ENCODE measurements around the gene SEMA6B. TPM values are rescaled to one million over a fixed set of nuclear protein-coding genes. Genes with fewer than 3 reads are reported as not detected.

The SEMA6B gene
- total RNA-seq, 2 donors from 2014 or later: 28.9 to 67.8 TPM

DNA sequence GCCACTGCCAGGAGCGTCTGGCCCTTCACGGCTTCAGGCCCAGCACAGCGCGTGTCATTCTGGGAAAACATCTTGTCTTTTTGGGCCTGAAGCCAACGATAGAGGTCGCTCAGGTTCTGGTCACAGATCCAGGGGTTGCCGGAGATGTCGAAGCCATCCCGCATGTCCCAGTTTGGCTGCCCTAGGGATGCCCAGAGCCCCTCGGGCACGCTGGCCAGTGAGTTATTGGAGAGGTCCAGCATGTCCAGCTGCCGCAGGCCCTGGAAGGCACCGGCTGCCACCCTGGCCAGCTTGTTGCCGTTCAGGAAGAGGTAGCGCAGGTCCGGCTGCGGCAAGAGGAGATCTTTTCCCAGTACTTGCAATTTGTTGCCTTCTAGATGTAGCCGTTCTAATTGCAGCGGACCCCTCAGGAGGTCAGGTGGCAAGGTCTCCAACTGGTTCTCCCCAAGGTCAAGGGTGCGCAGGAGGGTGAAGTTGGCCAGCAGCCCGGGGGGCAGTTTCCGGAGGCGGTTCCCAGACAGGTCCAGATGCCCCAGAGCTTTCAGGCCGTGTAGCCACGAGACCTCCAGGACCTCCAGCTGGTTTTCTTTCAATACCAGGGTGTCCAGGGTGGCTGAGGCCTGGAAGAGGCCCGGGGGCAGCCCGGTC, 21.4 kb downstream of the SEMA6B start:
- peaks cover 6% of the 10 kb centered on the region for H3K4me1 Mint-ChIP-seq
- no peak overlapping the region for H3K9ac ChIP-seq (ENCODE audit: extremely low read depth, low read length, poor library complexity, severe bottlenecking)
- H3K4me1 ChIP-seq (ENCODE audit: control insufficient read depth, insufficient read depth, low read length): peaks cover 3% of the 10 kb centered on the region
- no peak overlapping the region for H3K4me3 ChIP-seq (ENCODE audit: low read length)
- no peak overlapping the region for H3K27ac ChIP-seq (ENCODE audit: low read depth, low read length)
- WGBS, 2 experiments (ENCODE audit: insufficient coverage in 1 of 2, insufficient read length in 1 of 2): 85 to 90% methylated on average over 24 to 27 of the region's 27 CpGs
- no peak overlapping the region for H3K4me3 Mint-ChIP-seq
- no peaks in the 10 kb centered on the region for H3K36me3 ChIP-seq (ENCODE audit: control insufficient read depth, insufficient read depth, low read length)
- H3K27me3 Mint-ChIP-seq (ENCODE audit: insufficient read depth): peaks cover 17% of the 10 kb centered on the region
- peaks cover 17% of the 10 kb centered on the region for H3K27me3 ChIP-seq (ENCODE audit: control insufficient read depth, insufficient read depth, low read length, poor library complexity, severe bottlenecking)
- H3K9me3 ChIP-seq (ENCODE audit: control insufficient read depth, low read length): peaks cover 6% of the 10 kb centered on the region
- H3K36me3 Mint-ChIP-seq (ENCODE audit: low read depth): no peaks in the 10 kb centered on the region
- peak; percentile 30 for TF ChIP-seq CTCF (conservative IDR thresholded peaks at IDR 0.05)
- H3K9me3 Mint-ChIP-seq: peaks cover 4% of the 10 kb centered on the region
- H3K27ac Mint-ChIP-seq: no peak overlapping the region
- DNase-seq: peak; percentile 77

DNA sequence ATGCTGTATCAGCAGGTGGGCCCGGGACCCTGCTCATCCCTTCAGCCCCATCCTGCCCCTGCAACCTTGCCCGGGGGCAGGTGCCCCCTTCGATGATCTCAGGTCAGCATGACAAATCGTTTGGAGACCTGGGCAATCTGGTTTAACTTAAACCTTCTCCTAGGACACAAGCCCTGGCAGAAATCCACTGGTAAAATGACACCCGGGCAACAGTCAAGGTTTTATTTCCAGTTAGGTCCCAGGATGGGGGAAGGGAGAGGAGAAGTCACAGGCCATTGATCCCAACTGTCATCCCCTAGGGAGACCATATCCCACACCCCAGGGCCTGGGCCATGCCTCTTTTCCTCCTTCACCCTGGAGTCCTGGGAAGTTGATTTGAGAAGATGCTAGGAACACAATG, 22.7 kb downstream of the SEMA6B start:
- DNase-seq: no peak
- Histone ChIP-seq H3K27me3 (ENCODE audit: control insufficient read depth, insufficient read depth, low read length, poor library complexity, severe bottlenecking) (peaks cover 17% of the 10 kb centered on the region), H3K9me3 (ENCODE audit: control insufficient read depth, low read length) (peaks cover 6% of the 10 kb centered on the region), H3K36me3 (ENCODE audit: control insufficient read depth, insufficient read depth, low read length) (no peaks in the 10 kb centered on the region), H3K27ac (ENCODE audit: low read depth, low read length) (no peak overlapping the region), H3K4me3 (ENCODE audit: low read length) (no peak overlapping the region), H3K4me1 (ENCODE audit: control insufficient read depth, insufficient read depth, low read length) (peaks cover 3% of the 10 kb centered on the region), H3K9ac (ENCODE audit: extremely low read depth, low read length, poor library complexity, severe bottlenecking) (no peak overlapping the region)
- H3K27me3 Mint-ChIP-seq (ENCODE audit: insufficient read depth): peaks cover 19% of the 10 kb centered on the region
- H3K4me3 Mint-ChIP-seq: no peak overlapping the region
- peaks cover 4% of the 10 kb centered on the region for H3K9me3 Mint-ChIP-seq
- no peak for TF ChIP-seq CTCF (conservative IDR thresholded peaks at IDR 0.05)
- no peak overlapping the region for H3K27ac Mint-ChIP-seq
- peaks cover 6% of the 10 kb centered on the region for H3K4me1 Mint-ChIP-seq
- no peaks in the 10 kb centered on the region for H3K36me3 Mint-ChIP-seq (ENCODE audit: low read depth)
- WGBS, 2 experiments (ENCODE audit: insufficient coverage in 1 of 2, insufficient read length in 1 of 2): 89 to 100% methylated on average over 2 to 5 of the region's 5 CpGs

DNA sequence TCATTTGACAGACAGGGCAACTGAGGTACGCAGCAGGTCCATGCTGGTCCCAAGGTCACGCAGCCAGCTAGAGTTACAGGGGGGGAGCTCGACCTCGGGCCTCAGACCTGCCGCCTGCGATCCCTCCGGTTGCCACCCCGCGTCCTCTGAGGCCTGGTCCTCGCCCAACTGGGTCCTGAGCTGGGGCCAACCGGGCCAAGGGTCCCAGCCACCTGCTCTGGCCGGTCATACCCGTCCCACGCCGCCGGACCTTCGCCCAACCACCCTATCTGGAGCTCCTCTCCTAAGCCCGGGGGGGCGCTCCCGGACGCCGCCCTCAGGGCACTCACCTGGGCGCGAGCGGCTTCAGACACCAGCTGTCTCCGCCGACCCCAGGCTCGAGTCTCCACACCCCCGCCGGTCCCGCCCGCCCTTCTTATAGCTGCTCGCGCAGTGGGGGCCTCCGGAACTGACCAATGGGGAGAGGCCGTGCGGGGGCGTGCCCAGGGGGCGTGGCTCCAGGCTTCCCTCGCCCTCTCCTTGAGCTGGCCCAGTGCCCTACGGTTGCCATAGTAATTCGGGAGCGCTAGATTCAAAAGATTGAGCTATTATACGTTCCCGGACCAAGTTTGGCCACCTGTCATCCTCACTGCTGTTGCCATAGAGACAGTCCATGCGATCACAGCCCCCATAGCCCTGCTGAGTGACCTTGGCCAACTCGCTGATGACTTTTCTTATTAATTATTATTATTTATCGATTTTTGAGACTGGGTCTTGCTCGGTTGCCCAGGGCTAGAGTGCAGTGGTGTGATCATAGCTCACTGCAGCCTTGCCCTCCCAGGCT, 24.4 kb downstream of the SEMA6B start, which contains the start of gene PLIN5:
Gene PLIN5 (minus strand): TSS at position 389 of the 823 bp plus-strand sequence. CDS start 1,150 bp downstream, outside the sequence.
- Mint-ChIP-seq H3K27me3 (ENCODE audit: insufficient read depth) (peaks cover 23% of the 10 kb centered on the region), H3K4me1 (peaks cover 4% of the 10 kb centered on the region), H3K4me3 (peak within 1 kb of the TSS; percentile 49), H3K9me3 (peaks cover under 1% of the 10 kb centered on the region), H3K36me3 (ENCODE audit: low read depth) (no peaks in the 10 kb centered on the region), H3K27ac (no peak within 1 kb of the TSS)
- Histone ChIP-seq H3K9ac (ENCODE audit: extremely low read depth, low read length, poor library complexity, severe bottlenecking) (no peak within 1 kb of the TSS), H3K4me3 (ENCODE audit: low read length) (peak within 1 kb of the TSS; percentile 53), H3K27ac (ENCODE audit: low read depth, low read length) (no peak within 1 kb of the TSS), H3K27me3 (ENCODE audit: control insufficient read depth, insufficient read depth, low read length, poor library complexity, severe bottlenecking) (peaks cover 17% of the 10 kb centered on the region), H3K9me3 (ENCODE audit: control insufficient read depth, low read length) (no peaks in the 10 kb centered on the region), H3K36me3 (ENCODE audit: control insufficient read depth, insufficient read depth, low read length) (no peaks in the 10 kb centered on the region), H3K4me1 (ENCODE audit: control insufficient read depth, insufficient read depth, low read length) (peaks cover under 1% of the 10 kb centered on the region)
- peak; percentile 36 for TF ChIP-seq CTCF (conservative IDR thresholded peaks at IDR 0.05)
- 13% methylated on average over 27 to 48 of the region's 49 CpGs for WGBS, 2 experiments (ENCODE audit: insufficient coverage in 1 of 2, insufficient read length in 1 of 2)
- peak; percentile 97 for DNase-seq
